Measurements from ENCODE around the gene FAM234B. TPM values are rescaled to one million over a fixed set of nuclear protein-coding genes. Genes with fewer than 3 reads are reported as not detected.
A peak's percentile ranks its signal among the peaks of the same experiment; 100 is the strongest.

Gene FAM234B
- total and polyA plus RNA-seq, 2 of the 8 experiments (the other 6 are each of a cell fraction or from before 2014, with no cell fraction given) = 12.5 to 29.1 TPM

GRCh38 chr12:13007496-13008233 is 36.5 kb upstream of the FAM234B start:
- H3K14ac ChIP-seq (ENCODE audit: insufficient read length) = no peak overlapping the region
- H3K9ac ChIP-seq (replicated peaks in 1 of 4; ENCODE audit: extremely low read depth in 1 of 4, low read depth in 3 of 4, low read length in 3 of 4) = no peak overlapping the region
- no peak overlapping the region for H2AK5ac ChIP-seq (ENCODE audit: low read depth, low read length)
- no peak overlapping the region for H3K23ac ChIP-seq (ENCODE audit: insufficient read length)
- peak overlapping the region; percentile 75; the same call in 1 of the 2 replicates for H2BK12ac ChIP-seq (ENCODE audit: low read depth, low read length)
- no peaks in the 10 kb centered on the region for H4K20me1 ChIP-seq (replicated peaks in 1 of 2; ENCODE audit: control insufficient read depth in 1 of 2, insufficient read depth in 2 of 2, low read length in 2 of 2)
- H2BK15ac ChIP-seq (ENCODE audit: low read length) = no peak overlapping the region
- H4K8ac ChIP-seq (ENCODE audit: extremely low read depth, insufficient read depth, low read length) = no peak overlapping the region
- no peak overlapping the region for H2BK120ac ChIP-seq (replicated peaks; ENCODE audit: low read depth, low read length)
- H3K4me2 ChIP-seq (ENCODE audit: insufficient read depth in 1 of 2, low read depth in 2 of 2, low read length in 2 of 2) = no peak overlapping the region
- H4K5ac ChIP-seq (ENCODE audit: insufficient read length, low read depth, low read length) = no peak overlapping the region
- ChIA-PET CTCF (ENCODE audit: partially characterized antibody) (interaction anchor here (1.0 to 2.9 kb wide), 3 partner anchors 21 to 81 kb away, joined by 3 to 9 read pairs (median 6); no protein-coding TSS in a partner anchor), POLR2A (ENCODE audit: partially characterized antibody) (interaction anchor here (0.7 to 1.4 kb wide), 2 partner anchors 9 to 135 kb away, joined by 3 read pairs; no protein-coding TSS in a partner anchor)
- H3K27me3 ChIP-seq (replicated peaks in 1 of 4; ENCODE audit: control insufficient read depth in 3 of 4, extremely low read depth in 1 of 4, insufficient read depth in 3 of 4, low read length in 3 of 4) = peaks cover 0 to 3% (median 0%) of the 10 kb centered on the region in 4 experiments; a peak in 2 of 7 replicates
- FAIRE-seq (no peak), DNase-seq (ENCODE audit: low read depth in 1 of 2, low spot score in 2 of 2) (no peak)
- 92% methylated on average over 7 of the region's 7 CpGs; no CpG with 5 or more reads in 1 of the 2 experiments for WGBS, 2 experiments (ENCODE audit: extremely low coverage in 1 of 2, insufficient coverage in 1 of 2, insufficient read length in 1 of 2, insufficient replicate concordance in 2 of 2, low coverage in 1 of 2, low lambda C conversion rate in 2 of 2, missing lambda C conversion rate in 1 of 2)
- H3K27ac ChIP-seq (ENCODE audit: low read depth, low read length) = no peak overlapping the region
- peaks cover 6 to 17% (median 12%) of the 10 kb centered on the region in 4 experiments for H3K4me1 ChIP-seq (replicated peaks in 1 of 4; ENCODE audit: control insufficient read depth in 3 of 4, insufficient read depth in 4 of 4, low read length in 3 of 4)
- peak overlapping the region; percentile 82 for H4K91ac ChIP-seq (replicated peaks; ENCODE audit: insufficient read length, low read length)
- H3K79me2 ChIP-seq (ENCODE audit: control insufficient read depth in 1 of 2, insufficient read depth in 2 of 2, low read length in 2 of 2) = peaks cover 0 to 10% of the 10 kb centered on the region in 2 experiments; a peak in 1 of 4 replicates
- no peaks in the 10 kb centered on the region for H3K23me2 ChIP-seq (ENCODE audit: low read depth, low read length)
- H2BK5ac ChIP-seq (ENCODE audit: low read depth, low read length) = no peak overlapping the region
- H3K18ac ChIP-seq (ENCODE audit: extremely low read depth, low read length) = no peak overlapping the region
- H2AFZ ChIP-seq (ENCODE audit: low read length) = no peak overlapping the region
- H2BK20ac ChIP-seq (ENCODE audit: low read length) = no peak overlapping the region
- 0 out of 8 replicates have a peak, but pooled peaks cover 0 to 2% (median 0%) of the 10 kb centered on the region in 4 experiments for H3K36me3 ChIP-seq (ENCODE audit: control insufficient read depth in 2 of 4, insufficient read depth in 4 of 4, low read length in 3 of 4)
- H3K79me1 ChIP-seq (ENCODE audit: low read depth, low read length) = no peaks in the 10 kb centered on the region
- no peak overlapping the region for H3K56ac ChIP-seq (replicated peaks; ENCODE audit: insufficient read length, low read depth, low read length)
- no peak overlapping the region for H3K4me3 ChIP-seq (ENCODE audit: extremely low read depth in 1 of 4, insufficient read depth in 2 of 4, low read depth in 3 of 4, low read length in 4 of 4)
- H3K9me3 ChIP-seq (ENCODE audit: insufficient read depth in 2 of 2, low read depth in 1 of 2, low read length in 1 of 2) = no peaks in the 10 kb centered on the region
- no peak overlapping the region for H3K4ac ChIP-seq (replicated peaks; ENCODE audit: insufficient read length, low read depth, low read length)
- TF ChIP-seq KDM4A (IDR thresholded peaks at IDR 0.05; ENCODE audit: low read depth, low read length, severe bottlenecking) = no peak
- no peak for TF ChIP-seq SP4 (IDR thresholded peaks at IDR 0.05; ENCODE audit: low read length)
- TF ChIP-seq CTCF (IDR thresholded peaks at IDR 0.05; ENCODE audit: control extremely low read depth in 1 of 3, insufficient read depth in 1 of 3, low read depth in 1 of 3, low read length in 3 of 3) = no peak
- no peak for TF ChIP-seq SRF (IDR thresholded peaks at IDR 0.05; ENCODE audit: low read depth, low read length)
- TF ChIP-seq KDM5A (IDR thresholded peaks at IDR 0.05; ENCODE audit: low read length) = no peak
- TF ChIP-seq CHD2 (IDR thresholded peaks at IDR 0.05; ENCODE audit: low read length) = no peak
- TF ChIP-seq MAX (IDR thresholded peaks at IDR 0.05) = no peak
- TF ChIP-seq CBX8 (IDR thresholded peaks at IDR 0.05; ENCODE audit: borderline replicate concordance, low read depth, low read length) = no peak
- no peak for TF ChIP-seq HDAC2 (IDR thresholded peaks at IDR 0.05; ENCODE audit: borderline replicate concordance in 1 of 2, low read depth in 2 of 2, low read length in 2 of 2)
